ENCODE data around the gene SMARCC1.

Gene SMARCC1

DNA sequence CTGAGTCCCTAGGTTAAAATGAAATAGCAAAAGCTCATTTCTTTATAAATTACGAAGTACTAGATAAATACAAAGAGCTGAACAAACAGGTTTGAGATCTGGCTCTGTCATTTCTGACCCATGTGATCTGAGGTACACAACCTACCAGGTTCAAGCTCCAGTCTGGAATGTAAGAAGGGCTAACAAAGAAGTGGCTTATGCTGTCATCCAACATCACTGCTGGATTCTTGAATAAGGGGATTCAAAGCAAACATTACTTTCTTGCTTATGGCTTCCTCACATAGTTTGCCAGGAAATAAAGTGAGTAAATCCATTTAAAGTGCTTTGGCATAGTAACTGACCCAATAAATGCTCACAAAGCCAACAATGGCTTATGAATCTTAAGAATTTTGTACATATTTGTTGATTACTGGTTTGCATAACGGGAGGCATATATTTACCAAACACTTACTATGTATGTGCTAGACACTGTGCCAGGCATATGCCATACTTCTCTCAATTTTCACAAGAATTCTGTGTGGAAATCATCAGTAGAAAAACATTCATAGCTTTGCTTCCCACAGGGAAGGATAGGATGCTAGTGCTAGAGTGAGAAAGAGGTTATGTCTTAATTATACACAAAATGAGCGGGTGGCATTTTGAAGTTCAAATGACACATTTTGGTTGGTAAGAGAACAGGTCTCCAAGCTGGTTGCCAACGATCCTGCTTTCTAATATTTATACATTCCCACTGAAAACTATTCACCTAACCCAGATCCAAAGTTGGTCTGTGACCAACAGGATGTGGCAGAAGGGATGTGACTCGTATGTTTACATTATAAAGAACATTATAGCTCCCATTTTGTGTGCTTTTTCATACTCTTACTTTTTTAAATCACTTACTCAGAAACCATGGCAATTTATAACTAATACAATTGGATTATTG lies 164.3 kb downstream of the SMARCC1 start:
- Histone ChIP-seq H3K9me2 (replicated peaks; ENCODE audit: low read depth, low read length) (no peaks in the 10 kb centered on the region), H3K27me3 (ENCODE audit: insufficient read depth, low read length, poor library complexity, severe bottlenecking) (no peaks in the 10 kb centered on the region), H3K36me3 (ENCODE audit: insufficient read depth, low read length) (peaks cover 96% of the 10 kb centered on the region), H3K4me3 (ENCODE audit: low read length, poor library complexity, severe bottlenecking) (no peak overlapping the region), H3K4me2 (ENCODE audit: low read depth, low read length, poor library complexity, severe bottlenecking) (no peak overlapping the region), H3F3A (ENCODE audit: low read depth) (no peaks in the 10 kb centered on the region), H3K4me1 (ENCODE audit: insufficient read depth, low read length, poor library complexity, severe bottlenecking) (no peaks in the 10 kb centered on the region), H3K9me3 (ENCODE audit: insufficient read depth, low read depth, low read length) (no peaks in the 10 kb centered on the region), H4K20me1 (ENCODE audit: insufficient read depth, low read length, poor library complexity, severe bottlenecking) (no peaks in the 10 kb centered on the region), H3K9ac (ENCODE audit: low read depth, low read length, poor library complexity, severe bottlenecking) (no peak overlapping the region), H3K79me2 (ENCODE audit: insufficient read depth, low read length) (no peaks in the 10 kb centered on the region), H2AFZ (ENCODE audit: low read length) (no peak overlapping the region)
- no peak for TF ChIP-seq EZH2phosphoT487 (IDR thresholded peaks at IDR 0.05; ENCODE audit: borderline replicate concordance)
- TF ChIP-seq, protein P1, sequence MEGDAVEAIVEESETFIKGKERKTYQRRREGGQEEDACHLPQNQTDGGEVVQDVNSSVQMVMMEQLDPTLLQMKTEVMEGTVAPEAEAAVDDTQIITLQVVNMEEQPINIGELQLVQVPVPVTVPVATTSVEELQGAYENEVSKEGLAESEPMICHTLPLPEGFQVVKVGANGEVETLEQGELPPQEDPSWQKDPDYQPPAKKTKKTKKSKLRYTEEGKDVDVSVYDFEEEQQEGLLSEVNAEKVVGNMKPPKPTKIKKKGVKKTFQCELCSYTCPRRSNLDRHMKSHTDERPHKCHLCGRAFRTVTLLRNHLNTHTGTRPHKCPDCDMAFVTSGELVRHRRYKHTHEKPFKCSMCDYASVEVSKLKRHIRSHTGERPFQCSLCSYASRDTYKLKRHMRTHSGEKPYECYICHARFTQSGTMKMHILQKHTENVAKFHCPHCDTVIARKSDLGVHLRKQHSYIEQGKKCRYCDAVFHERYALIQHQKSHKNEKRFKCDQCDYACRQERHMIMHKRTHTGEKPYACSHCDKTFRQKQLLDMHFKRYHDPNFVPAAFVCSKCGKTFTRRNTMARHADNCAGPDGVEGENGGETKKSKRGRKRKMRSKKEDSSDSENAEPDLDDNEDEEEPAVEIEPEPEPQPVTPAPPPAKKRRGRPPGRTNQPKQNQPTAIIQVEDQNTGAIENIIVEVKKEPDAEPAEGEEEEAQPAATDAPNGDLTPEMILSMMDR (conservative IDR thresholded peaks at IDR 0.05; ENCODE audit: low read length): no peak

DNA sequence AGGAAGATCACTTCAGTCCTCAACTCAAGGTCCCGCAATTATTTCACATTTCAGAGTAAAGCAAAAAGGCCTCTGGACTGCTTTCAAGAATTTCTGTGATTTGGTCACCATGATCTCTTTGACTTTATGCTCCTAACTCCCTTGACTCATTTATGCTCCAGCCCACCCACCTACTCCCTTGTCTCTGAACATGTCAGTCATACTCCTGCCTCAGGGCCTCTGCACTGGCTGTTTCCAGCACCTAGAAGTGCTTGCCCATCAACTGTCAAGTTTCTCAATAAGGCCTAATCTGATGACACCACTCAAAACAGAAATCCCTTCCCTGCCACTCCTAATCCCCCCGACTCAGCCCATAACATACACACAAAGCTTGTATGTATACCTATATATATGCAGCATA lies 166.9 kb downstream of the SMARCC1 start:
- TF ChIP-seq EZH2phosphoT487 (IDR thresholded peaks at IDR 0.05; ENCODE audit: borderline replicate concordance): no peak
- TF ChIP-seq, protein P1 (conservative IDR thresholded peaks at IDR 0.05; ENCODE audit: low read length): no peak
- Histone ChIP-seq H3K4me3 (ENCODE audit: low read length, poor library complexity, severe bottlenecking) (no peak overlapping the region), H3K36me3 (ENCODE audit: insufficient read depth, low read length) (peaks cover 93% of the 10 kb centered on the region)

DNA sequence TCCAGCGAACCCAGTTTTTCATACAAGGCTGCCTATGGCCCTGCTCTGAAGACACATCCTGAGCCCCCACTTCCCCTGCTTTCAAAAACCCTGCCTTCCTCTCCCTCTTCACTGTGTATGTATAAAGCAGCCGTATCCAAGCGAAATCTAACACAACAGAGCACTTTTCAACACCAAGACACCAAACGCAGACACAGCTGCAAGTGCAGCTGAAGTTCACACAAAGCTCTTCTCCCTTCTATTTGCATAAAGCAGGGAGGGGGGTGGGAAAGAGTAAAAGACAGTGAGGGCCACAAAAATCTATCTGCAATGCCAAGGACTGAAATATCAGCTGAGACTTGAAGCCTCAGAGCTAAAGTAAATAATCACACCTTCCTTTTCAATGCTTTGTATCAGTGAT lies 168.0 kb downstream of the SMARCC1 start:
- Histone ChIP-seq H2AFZ (ENCODE audit: low read length) (no peak overlapping the region), H3F3A (ENCODE audit: low read depth) (no peaks in the 10 kb centered on the region; the same call in 1 of the 2 replicates), H3K4me3 (ENCODE audit: low read length, poor library complexity, severe bottlenecking) (no peak overlapping the region), H3K4me1 (ENCODE audit: insufficient read depth, low read length, poor library complexity, severe bottlenecking) (no peaks in the 10 kb centered on the region), H3K9ac (ENCODE audit: low read depth, low read length, poor library complexity, severe bottlenecking) (no peak overlapping the region), H4K20me1 (ENCODE audit: insufficient read depth, low read length, poor library complexity, severe bottlenecking) (no peaks in the 10 kb centered on the region), H3K9me3 (ENCODE audit: insufficient read depth, low read depth, low read length) (no peaks in the 10 kb centered on the region), H3K4me2 (ENCODE audit: low read depth, low read length, poor library complexity, severe bottlenecking) (no peak overlapping the region), H3K9me2 (replicated peaks; ENCODE audit: low read depth, low read length) (no peaks in the 10 kb centered on the region), H3K27me3 (ENCODE audit: insufficient read depth, low read length, poor library complexity, severe bottlenecking) (no peaks in the 10 kb centered on the region), H3K79me2 (ENCODE audit: insufficient read depth, low read length) (no peaks in the 10 kb centered on the region), H3K36me3 (ENCODE audit: insufficient read depth, low read length) (peaks cover 91% of the 10 kb centered on the region)
- TF ChIP-seq, protein P1 (conservative IDR thresholded peaks at IDR 0.05; ENCODE audit: low read length): no peak
- TF ChIP-seq EZH2phosphoT487 (IDR thresholded peaks at IDR 0.05; ENCODE audit: borderline replicate concordance): no peak

More for the DNA sequence above, 166.9 kb downstream of the SMARCC1 start:
- H3F3A ChIP-seq (ENCODE audit: low read depth): no peaks in the 10 kb centered on the region; the same call in 1 of the 2 replicates
- no peak overlapping the region for H3K9ac ChIP-seq (ENCODE audit: low read depth, low read length, poor library complexity, severe bottlenecking)
- H4K20me1 ChIP-seq (ENCODE audit: insufficient read depth, low read length, poor library complexity, severe bottlenecking): no peaks in the 10 kb centered on the region
- H2AFZ ChIP-seq (ENCODE audit: low read length): no peak overlapping the region
- H3K79me2 ChIP-seq (ENCODE audit: insufficient read depth, low read length): no peaks in the 10 kb centered on the region
- H3K4me1 ChIP-seq (ENCODE audit: insufficient read depth, low read length, poor library complexity, severe bottlenecking): no peaks in the 10 kb centered on the region
- no peaks in the 10 kb centered on the region for H3K9me2 ChIP-seq (replicated peaks; ENCODE audit: low read depth, low read length)
- no peaks in the 10 kb centered on the region for H3K27me3 ChIP-seq (ENCODE audit: insufficient read depth, low read length, poor library complexity, severe bottlenecking)
- no peaks in the 10 kb centered on the region for H3K9me3 ChIP-seq (ENCODE audit: insufficient read depth, low read depth, low read length)
- no peak overlapping the region for H3K4me2 ChIP-seq (ENCODE audit: low read depth, low read length, poor library complexity, severe bottlenecking)

Data from Loucy (cell line).